ENCODE measurements around the gene LRFN3. TPM values are rescaled to one million over a fixed set of nuclear protein-coding genes. Genes with fewer than 3 reads are reported as not detected.

LRFN3 gene
- total and polyA plus RNA-seq, 10 of the 15 experiments (the other 5 are each of a cell fraction or from before 2014, with no cell fraction given) = 0.02 to 7.3 (median 2.0) TPM; not detected in 1

DNA sequence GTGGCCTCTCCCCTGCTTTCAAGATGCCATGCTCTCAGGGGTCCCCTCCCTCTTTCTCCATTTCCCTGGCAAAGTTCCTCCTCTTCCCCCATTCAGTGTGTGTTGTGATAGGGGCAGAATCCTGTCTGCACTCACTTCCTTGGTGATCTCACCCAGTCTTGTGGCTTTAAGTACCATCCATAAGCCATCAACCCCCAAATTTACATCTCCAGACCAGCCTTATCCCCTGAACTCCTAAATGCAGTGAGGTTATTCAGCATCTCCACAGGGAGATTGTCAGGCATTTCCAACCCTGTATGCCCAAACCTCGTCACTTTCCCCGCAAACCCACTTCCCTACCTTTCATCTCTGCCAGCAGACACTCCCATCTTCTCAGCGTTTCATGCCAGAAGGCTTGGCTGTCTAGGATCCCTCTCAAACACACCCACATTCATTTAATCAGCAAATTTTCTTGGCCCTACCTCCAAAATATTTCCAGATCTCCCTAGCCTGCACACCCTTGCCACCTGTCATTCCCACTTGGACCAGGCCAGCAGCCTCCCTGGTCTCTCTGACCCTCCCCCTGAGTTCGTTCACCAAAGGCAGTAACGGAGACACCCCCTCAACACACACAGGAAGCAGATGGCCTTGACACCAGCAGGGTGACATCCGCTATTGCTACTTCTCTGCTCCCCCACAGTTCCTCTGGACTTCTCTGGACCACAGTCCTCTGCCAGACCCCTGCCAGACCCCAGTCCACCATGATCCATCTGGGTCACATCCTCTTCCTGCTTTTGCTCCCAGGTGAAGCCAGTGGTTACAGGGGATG, 34.1 kb upstream of the LRFN3 start, which contains the start of gene HCST (continued):
- TF ChIP-seq BCL3 (IDR thresholded peaks at IDR 0.05; ENCODE audit: borderline replicate concordance, insufficient read depth, low read depth, low read length, poor library complexity, severe bottlenecking) (no peak), FOXM1 (IDR thresholded peaks at IDR 0.05; ENCODE audit: low read depth, low read length) (no peak), DPF2 (IDR thresholded peaks at IDR 0.05) (no peak; the same call in 1 of the 2 replicates), CTCF (IDR thresholded peaks at IDR 0.05 in 2 of 3, conservative IDR thresholded peaks at IDR 0.05 in 1 of 3; ENCODE audit: control insufficient read depth in 2 of 3, extremely low read depth in 1 of 3, insufficient read depth in 1 of 3, low read depth in 3 of 3, low read length in 3 of 3) (no peak), MYB (IDR thresholded peaks at IDR 0.05; ENCODE audit: borderline replicate concordance, low read depth, low read length) (no peak), HDAC6 (IDR thresholded peaks at IDR 0.05; ENCODE audit: unreplicated experiment) (no peak), SUPT20H (IDR thresholded peaks at IDR 0.05; ENCODE audit: borderline replicate concordance, control insufficient read depth, low read depth, low read length) (no peak), YBX1 (IDR thresholded peaks at IDR 0.05) (no peak), FOS (IDR thresholded peaks at IDR 0.05; ENCODE audit: borderline replicate concordance, extremely low read depth, insufficient read length) (no peak), RELB (IDR thresholded peaks at IDR 0.05; ENCODE audit: low read depth) (0 out of 2 replicates have a peak, but pooled peaks have one; percentile 23), PRDM15 (CRISPR knock-in tag; IDR thresholded peaks at IDR 0.05) (no peak), TCF7 (IDR thresholded peaks at IDR 0.05; ENCODE audit: borderline replicate concordance) (no peak), SMAD1 (IDR thresholded peaks at IDR 0.05; ENCODE audit: low read depth, partially characterized antibody) (no peak), NR2F1 (conservative IDR thresholded peaks at IDR 0.05) (no peak; the same call in 1 of the 2 replicates), CREB1 (IDR thresholded peaks at IDR 0.05; ENCODE audit: low read depth) (no peak), POLR2A (IDR thresholded peaks at IDR 0.05; ENCODE audit: low read depth, low read length) (peak; percentile 70)
- TF ChIP-seq, protein P1, sequence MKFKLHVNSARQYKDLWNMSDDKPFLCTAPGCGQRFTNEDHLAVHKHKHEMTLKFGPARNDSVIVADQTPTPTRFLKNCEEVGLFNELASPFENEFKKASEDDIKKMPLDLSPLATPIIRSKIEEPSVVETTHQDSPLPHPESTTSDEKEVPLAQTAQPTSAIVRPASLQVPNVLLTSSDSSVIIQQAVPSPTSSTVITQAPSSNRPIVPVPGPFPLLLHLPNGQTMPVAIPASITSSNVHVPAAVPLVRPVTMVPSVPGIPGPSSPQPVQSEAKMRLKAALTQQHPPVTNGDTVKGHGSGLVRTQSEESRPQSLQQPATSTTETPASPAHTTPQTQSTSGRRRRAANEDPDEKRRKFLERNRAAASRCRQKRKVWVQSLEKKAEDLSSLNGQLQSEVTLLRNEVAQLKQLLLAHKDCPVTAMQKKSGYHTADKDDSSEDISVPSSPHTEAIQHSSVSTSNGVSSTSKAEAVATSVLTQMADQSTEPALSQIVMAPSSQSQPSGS (IDR thresholded peaks at IDR 0.05; ENCODE audit: low read length) = no peak

Measured in GM12878 (cell line).